ENCODE data around the gene SUGCT.
A peak's percentile ranks its signal among the peaks of the same experiment; 100 is the strongest.
"Not testable (repeated sequence)": the region's sequence is repeated elsewhere in the genome, so short reads cannot be mapped to it uniquely, and the experiment has no call there.

SUGCT gene

GRCh38 chr7:40213856-40214255 lies 79.1 kb downstream of the SUGCT start:
- no peak for TF ChIP-seq CTCF (IDR thresholded peaks at IDR 0.05; ENCODE audit: low read depth, low read length)
- DNase-seq (ENCODE audit: extremely low read depth, low read depth): no peak

DNA sequence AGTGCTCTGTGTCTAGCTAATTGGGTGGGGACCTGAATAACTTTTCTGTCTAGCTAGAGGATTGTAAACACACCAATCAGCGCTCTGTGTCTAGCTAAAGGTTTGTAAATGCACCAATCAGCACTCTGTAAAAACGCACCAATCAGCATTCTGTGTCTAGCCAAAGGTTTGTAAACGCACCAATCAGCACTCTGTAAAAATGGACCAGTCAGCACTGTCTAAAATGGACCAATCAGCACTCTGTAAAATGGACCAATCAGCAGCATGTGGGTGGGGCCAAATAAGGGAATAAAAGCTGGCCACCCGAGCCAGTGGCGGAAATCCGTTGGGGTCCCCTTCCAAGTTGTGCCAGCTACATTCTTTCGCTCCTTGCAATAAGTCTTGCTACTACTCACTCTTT lies 83.8 kb downstream of the SUGCT start:
- DNase-seq (ENCODE audit: extremely low read depth, low read depth): not testable (repeated sequence)

DNA sequence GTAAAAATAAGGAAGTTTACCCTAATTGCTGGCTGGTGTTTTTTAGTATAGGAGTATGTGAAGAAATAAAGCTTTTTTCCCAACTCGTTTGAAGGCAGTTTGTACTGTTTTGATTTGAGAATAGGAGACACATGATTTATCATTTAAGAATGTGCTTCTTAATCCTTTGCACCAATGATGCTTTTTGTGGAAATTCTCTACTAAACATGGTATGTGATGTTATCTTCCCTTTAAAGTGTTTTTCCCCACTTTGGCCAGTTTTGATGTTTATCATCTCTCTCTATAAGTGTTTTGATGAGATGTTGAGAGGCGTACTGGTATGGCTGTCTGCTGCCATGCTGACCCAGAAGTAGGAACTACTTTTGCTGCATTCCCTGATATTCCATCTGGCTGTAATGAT lies 85.1 kb downstream of the SUGCT start:
- no peak for TF ChIP-seq CTCF (IDR thresholded peaks at IDR 0.05; ENCODE audit: low read depth, low read length)
- DNase-seq (ENCODE audit: extremely low read depth, low read depth): no peak

DNA sequence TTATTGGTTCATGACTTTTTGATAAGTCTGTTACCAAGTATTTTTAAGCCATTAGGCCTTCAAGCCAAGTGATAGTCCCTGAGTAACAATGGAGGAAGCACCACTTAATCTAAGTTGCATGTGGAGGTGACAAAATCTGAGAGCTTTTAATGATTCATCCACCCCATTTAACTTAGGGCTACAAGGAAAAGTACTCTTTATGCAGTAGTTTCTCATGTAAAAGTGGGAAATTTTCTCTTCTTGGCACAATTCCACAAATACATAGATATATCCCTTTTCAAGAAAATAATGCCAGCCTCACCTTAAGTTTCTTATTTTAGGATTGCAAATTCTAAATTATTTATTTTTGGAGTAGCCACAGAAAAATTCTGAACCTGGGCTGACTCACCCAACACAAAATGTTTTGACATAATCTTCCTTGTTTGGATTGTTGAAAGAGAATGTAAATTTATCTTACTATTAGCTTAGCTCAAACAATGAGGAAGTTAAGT lies 85.7 kb downstream of the SUGCT start:
- no peak for TF ChIP-seq CTCF (IDR thresholded peaks at IDR 0.05; ENCODE audit: low read depth, low read length)
- no peak for DNase-seq (ENCODE audit: extremely low read depth, low read depth)

DNA sequence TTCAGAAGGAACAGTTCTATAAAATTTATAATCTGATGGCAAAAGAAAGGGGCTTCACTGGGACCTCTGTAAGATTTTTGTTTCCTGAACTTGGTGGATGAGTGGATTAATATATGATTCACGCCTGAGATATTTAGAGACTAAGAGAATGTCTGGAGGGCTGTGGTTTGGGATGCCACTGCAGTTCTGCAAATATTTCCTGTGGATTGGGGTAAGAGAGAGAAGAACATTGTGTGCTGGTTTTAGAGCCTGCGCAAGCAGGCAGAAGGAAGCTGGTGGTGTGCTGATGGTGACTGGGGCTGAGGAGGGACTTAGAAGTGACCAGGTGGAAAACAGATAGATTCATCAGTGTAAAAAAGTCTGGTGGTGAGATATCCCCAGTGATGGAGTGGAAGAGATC lies 87.0 kb downstream of the SUGCT start:
- peak; percentile 44 for DNase-seq (ENCODE audit: extremely low read depth, low read depth)
- TF ChIP-seq CTCF (IDR thresholded peaks at IDR 0.05; ENCODE audit: low read depth, low read length): no peak

- DNase-seq (ENCODE audit: extremely low read depth, low read depth): no peak
- no peak for TF ChIP-seq CTCF (IDR thresholded peaks at IDR 0.05; ENCODE audit: low read depth, low read length)
Observed at GRCh38 chr7:40223451-40224127, 88.8 kb downstream of the SUGCT start.

DNA sequence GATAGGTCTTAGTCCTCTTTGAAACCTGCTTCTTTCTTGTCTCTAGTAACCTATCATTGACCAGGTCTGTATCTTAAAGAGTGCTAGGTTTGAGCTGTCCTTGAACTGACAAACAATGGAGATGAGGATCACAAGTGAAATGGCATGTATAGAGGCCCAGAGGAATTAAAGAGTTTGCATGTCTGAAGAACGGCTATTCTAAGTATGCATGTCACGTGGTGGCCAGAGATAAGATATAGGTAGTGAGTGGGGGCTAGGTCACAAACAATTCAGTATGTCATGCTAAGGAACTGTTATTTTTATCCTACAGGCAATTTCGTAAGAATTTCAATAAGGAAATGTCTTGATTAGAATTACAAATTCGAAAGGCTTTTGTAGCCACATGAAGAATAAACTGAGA lies 95.3 kb downstream of the SUGCT start:
- DNase-seq (ENCODE audit: extremely low read depth, low read depth): no peak
- TF ChIP-seq CTCF (IDR thresholded peaks at IDR 0.05; ENCODE audit: low read depth, low read length): no peak

- DNase-seq (ENCODE audit: extremely low read depth, low read depth): no peak
- TF ChIP-seq CTCF (IDR thresholded peaks at IDR 0.05; ENCODE audit: low read depth, low read length): no peak
Observed at GRCh38 chr7:40231796-40232195, 97.0 kb downstream of the SUGCT start.
